HG03095 (cell line): ENCODE results near the gene CRABP1.
"Not testable (repeated sequence)": the region's sequence is repeated elsewhere in the genome, so short reads cannot be mapped to it uniquely, and the experiment has no call there.

ENCODE experiments used
- ATAC-seq: cut with Tn5 transposase; IDR thresholded peaks from one replicate; pipeline ENCODE4 v1.9.1; 2021; ENCODE audit warnings: moderate library complexity; ENCODE audit not compliant: unreplicated experiment

CRABP1 gene

DNA sequence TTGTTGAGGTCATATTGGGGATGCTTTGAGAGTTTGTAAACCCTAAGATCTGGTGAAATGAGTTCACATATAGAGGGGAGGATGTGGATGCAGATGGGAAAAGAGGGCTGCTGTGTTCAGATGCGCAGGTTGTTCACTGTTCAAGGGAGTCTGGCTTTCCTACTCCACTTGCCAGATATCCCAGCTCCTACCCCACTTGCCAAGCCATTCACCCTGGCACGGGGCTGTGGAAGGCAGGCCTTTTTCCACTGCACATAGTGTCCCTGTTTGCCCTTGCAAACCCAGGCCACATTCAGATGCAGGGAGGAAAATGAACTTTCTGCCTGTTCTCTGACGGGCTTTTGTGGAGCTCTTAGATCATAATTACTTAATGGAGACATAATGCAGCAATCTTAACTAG, 29.0 kb downstream of the CRABP1 start:
- ATAC-seq, result no peak

DNA sequence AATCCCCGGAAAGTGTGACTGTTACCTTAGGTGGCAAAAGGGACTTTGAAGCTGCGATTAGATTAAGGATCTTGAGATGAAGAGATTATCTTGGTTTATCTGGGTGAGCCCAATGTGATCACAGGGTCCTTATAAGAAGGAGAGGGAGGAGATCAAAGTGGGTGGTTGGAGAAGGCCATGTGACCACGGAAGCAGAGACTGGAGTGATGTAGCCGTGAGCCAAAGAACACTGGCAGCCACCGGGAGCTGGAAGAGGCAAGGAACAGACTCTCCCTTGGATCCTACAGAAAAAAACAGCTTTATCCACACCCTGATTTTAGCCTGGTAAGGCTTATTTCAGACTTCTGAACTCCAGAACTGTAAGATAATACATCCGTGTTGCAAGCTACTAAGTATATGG, 29.9 kb downstream of the CRABP1 start:
- no peak for ATAC-seq

DNA sequence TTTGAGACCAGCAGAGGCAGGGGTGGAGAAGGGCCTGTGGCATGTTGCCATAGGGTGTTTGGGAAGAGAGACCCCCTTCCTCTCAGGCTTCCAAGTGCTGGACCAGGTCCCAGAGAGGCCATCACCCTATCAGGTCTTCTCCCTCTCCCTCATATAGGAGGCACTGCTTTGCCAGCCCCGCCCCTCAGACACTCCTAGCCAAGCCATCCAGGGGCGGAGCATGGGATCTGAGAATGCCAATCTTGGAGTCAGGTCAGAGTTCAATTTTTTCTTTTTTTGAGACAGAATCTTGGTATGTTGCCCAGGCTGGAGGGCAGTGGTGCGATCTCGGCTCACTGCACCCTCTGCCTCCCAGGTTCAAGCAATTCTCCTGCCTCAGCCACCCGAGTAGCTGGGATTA, 32.7 kb downstream of the CRABP1 start:
- ATAC-seq, result no peak

DNA sequence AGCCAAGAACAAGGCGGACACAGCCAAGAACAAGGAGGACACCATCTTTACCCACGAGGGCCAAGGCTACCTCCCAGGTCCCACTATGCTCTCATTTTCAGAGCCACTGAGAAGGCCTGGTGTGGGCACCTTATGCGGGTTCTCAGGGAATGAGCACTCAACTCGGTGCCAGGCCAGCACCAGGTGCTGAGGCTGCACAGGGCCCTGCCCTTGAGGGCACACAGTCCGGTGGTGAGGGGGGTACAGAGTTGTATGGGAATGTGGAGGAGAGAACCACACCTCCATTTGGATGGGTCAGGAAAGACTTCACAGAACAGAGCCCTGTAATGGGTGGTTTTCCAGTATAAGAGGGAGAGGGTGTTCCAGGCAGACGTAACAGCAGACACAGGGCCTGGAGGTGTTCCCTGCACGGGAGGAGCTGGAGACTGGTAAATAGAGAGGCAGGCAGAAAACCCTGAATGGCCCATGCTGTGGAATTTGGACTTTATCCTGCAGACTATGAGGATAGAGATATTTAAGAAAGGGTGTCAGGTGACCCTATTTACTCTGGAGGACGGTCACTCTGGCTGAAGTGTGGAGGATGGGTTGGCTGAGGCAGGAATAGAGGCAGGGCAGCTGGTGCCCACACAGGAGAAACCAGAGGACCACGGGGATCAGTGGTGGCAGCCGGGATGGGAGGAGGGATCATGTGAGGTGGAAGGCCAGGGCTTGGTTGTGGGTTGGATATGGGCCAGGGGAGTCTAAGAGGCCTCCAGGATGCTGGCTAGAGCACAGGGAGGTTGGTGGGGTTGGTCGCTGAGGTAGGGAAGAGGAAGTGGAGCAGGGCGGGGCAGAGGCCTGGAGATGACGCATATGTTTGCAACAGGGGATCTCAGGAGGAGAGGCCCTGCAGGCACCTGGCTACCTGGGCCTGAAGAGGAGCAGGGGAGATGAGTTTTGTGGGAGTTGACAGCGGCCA, 34.6 kb downstream of the CRABP1 start:
- no peak for ATAC-seq

DNA sequence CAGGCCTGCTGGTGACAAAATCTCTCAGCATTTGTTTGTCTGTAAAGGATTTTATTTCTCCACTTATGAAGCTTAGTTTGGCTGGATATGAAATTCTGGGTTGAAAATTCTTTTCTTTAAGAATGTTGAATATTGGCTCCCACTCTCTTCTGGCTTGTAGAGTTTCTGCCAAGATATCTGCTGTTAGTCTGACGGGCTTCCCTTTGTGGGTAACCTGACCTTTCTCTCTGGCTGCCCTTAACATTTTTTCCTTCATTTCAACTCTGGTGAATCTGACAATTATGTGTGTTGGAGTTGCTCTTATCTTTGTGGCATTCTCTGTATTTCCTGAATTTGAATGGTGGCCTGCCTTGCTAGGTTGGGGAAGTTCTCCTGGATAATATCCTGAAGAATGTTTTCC, 40.0 kb downstream of the CRABP1 start:
- not testable (repeated sequence) for ATAC-seq

DNA sequence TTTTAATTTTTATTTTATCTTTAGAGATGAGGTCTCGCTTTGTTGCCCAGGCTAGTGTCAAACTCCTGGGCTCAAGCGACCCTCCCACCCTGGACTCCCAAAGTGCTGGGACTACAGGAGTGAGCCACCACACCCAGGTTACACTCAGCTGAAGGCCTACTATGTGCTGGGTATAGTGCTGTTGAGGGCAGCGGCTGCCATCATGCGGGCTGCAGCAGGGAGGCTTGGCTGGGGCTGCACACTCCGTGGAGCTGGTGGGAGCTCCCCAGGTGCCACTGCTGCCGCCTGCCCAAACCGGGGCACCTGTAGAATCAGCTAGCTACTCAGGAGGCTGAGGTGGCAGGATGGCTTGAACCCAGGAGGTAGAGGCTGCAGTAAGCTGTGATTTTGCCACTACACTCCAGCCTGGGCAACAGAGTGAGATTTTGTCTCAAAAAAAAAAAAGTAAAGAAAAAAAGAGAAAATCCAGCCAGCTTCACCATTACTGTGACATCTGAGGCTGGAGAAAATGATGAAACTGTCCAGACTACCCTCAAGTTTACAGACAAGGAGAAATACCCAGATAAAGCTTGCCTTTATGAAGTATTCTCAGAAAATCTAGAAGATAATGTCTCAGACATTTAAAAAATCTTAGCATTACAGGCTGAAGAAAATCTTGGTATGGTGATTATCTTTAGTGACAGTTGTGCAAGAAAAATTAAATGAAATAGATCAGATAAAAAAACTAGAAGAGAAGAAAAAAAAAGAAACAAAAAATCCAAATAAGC, 42.1 kb downstream of the CRABP1 start:
- no peak for ATAC-seq

DNA sequence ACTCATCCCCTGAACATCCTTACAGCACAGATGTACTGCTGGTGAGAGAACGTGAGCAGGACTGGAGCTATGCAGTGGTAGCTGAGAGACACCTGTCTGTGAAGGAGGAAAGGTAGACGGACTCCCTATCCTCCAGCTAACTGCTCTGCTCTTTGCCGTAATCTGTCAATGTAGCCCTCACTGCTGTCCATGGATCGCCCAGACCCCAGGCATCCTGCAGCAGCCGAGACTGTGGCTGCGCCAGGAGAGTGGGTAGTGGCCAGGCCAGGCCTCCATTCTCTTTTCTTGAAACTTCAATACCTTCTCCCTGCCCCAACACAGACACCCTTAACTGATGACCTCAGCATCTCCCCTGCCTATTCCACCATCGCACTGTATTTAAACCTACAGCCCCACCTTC, 44.5 kb downstream of the CRABP1 start:
- no peak for ATAC-seq

- no peak for ATAC-seq
These were observed 47.3 kb downstream of the CRABP1 start for GRCh38 chr15:78387246-78388037.

- no peak for ATAC-seq
These were observed 48.7 kb downstream of the CRABP1 start for GRCh38 chr15:78388865-78389264.

GRCh38 chr15:78389322-78389721, 49.2 kb downstream of the CRABP1 start:
- ATAC-seq, result no peak

- ATAC-seq, result no peak
These were observed 49.6 kb downstream of the CRABP1 start for GRCh38 chr15:78389738-78390137.

DNA sequence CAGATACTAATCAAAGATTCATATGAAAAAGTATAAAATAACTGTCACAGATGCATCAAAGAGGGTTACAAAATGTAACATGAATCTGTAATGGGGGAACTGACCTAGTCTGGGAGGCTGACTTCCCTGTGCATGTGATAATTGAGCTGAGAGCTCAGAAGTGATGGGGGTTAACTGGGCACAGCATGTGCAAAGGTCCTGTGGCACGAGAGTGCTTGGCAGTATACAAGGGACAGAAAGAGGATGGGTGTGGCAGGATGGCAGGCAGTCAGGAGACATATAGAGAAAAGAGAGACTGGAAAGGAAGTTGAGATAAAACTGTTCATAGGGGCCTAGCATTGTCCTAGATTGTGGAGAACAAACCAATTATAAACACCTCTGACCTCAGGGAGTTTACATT, 50.1 kb downstream of the CRABP1 start:
- no peak for ATAC-seq

- no peak for ATAC-seq
These were observed 50.7 kb downstream of the CRABP1 start for GRCh38 chr15:78390826-78391225.

DNA sequence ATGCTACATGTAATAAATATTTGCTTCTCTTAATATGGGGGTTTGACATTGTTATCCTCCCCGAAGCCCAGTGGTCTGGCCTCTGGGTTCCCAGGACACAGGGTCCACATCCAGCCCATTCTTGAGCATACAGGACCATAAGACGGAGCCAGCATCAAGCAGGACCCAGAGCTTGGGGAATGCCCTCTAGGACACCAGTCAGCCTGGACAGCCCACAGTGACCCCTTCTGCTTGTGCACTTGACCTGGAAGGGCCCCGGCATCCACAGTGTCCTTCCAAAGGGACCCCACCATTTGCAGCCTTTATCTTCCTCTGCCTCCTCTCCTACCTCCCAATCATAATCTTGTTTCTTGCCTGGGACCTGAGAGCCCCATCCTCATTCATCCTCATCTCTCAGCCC, 51.6 kb downstream of the CRABP1 start:
- ATAC-seq, result no peak

GRCh38 chr15:78392430-78392829, 52.3 kb downstream of the CRABP1 start:
- no peak for ATAC-seq

GRCh38 chr15:78393137-78393536, 53.0 kb downstream of the CRABP1 start:
- no peak for ATAC-seq

DNA sequence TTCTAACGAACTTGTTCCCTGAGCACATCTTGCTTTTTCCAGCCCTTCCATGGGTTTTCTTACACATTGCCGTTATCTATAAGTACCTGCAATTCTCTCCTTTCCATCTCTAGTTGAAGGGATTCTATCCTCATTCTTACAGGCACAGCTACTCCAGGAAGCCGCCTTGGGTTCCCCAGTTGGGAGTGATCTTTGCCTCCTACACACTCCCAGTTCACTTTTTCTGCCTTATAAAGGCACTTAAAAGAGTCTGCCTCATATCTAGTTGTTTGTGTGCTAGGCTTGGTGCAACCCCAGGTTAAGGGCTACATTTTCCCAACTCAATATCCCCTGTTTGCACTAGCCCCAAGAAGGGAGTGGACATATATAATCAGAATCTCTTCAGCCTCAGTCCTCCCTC, 53.9 kb downstream of the CRABP1 start:
- no peak for ATAC-seq

GRCh38 chr15:78394981-78395616, 54.9 kb downstream of the CRABP1 start:
- ATAC-seq, result no peak

DNA sequence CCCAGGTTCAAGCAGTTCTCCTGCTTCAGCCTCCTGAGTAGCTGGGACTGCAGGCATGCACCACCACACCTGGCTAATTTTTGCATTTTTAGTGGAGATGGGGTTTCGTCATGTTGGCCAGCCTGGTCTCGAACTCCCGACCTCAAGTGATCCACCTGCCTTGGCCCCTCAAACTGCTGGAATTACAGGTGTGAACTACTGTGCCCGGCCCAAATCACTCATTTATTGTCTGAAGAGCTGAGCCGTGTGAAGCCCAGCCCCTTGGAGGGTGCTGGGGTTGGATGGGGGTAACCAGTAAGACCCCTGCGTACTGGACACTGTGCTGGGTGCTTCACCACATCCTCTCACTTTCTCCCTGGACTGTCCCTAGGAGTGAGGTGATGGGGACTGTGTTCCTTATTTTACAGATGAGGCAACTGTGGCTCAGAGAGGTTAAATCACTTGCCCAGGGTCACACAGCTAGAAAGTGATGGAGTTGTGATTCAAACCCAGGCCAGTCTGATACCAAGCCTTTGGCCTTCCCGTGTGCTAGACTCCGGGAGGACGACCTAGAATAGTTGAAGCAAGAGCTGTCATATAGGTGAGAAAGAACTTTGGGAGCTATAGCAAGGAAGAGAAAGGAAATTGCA, 56.1 kb downstream of the CRABP1 start:
- no peak for ATAC-seq

- ATAC-seq, result no peak
These were observed 56.8 kb downstream of the CRABP1 start for GRCh38 chr15:78396976-78397375.
